Natural killer cell (primary cell): ENCODE results near the gene DIP2C. TPM values are rescaled to one million over a fixed set of nuclear protein-coding genes. Genes with fewer than 3 reads are reported as not detected.
A peak's percentile ranks its signal among the peaks of the same experiment; 100 is the strongest.
"Not testable (repeated sequence)": the region's sequence is repeated elsewhere in the genome, so short reads cannot be mapped to it uniquely, and the experiment has no call there.

Experiments used
- ATAC-seq, 3 donors: fragments of 150-1000 bp in 2 of 3; fragments of 200-7000 bp in 1 of 3; cut with Tn5 transposase; 1 replicate in 1 of 3; 2 replicates in 2 of 3; pipeline ENCODE4 v1.10.0; 2021; ENCODE audit warnings: mild to moderate bottlenecking in 2 of 3, moderate library complexity in 2 of 3
- DNase-seq, 2 donors: peaks; one replicate each; pipeline versions ENCODE4 v3.0.0 to v3.0.0-alpha.2; 2013 to 2021; ENCODE audit warnings: mixed read lengths in 1 of 2
- H3K27ac ChIP-seq: one replicate; pipeline ENCODE4 v1.5.1; 2013; ENCODE audit warnings: mild to moderate bottlenecking, low read length
- H3K27me3 ChIP-seq: one replicate; pipeline ENCODE4 v1.6.1; 2013; ENCODE audit warnings: low read length; ENCODE audit not compliant: control insufficient read depth, insufficient read depth
- H3K36me3 ChIP-seq: one replicate; pipeline ENCODE4 v1.6.1; 2013; ENCODE audit warnings: low read length; ENCODE audit not compliant: control insufficient read depth, insufficient read depth
- H3K4me1 ChIP-seq: one replicate; pipeline ENCODE4 v1.6.1; 2013; ENCODE audit warnings: low read length; ENCODE audit not compliant: control insufficient read depth, insufficient read depth
- H3K4me3 ChIP-seq: one replicate; pipeline ENCODE4 v1.5.1; 2013; ENCODE audit warnings: low read length
- H3K9me3 ChIP-seq: one replicate; pipeline ENCODE4 v1.6.1; 2013; ENCODE audit warnings: low read length; ENCODE audit not compliant: control insufficient read depth, insufficient read depth
- H3K27ac Mint-ChIP-seq, 2 donors: one replicate each; pipeline ENCODE4 v1.8.0; 2022; ENCODE audit warnings: mild to moderate bottlenecking in 2 of 2, mixed read lengths in 2 of 2, moderate library complexity in 1 of 2
- H3K27me3 Mint-ChIP-seq, 2 donors: one replicate each; pipeline ENCODE4 v1.8.0; 2022; ENCODE audit warnings: low read depth in 2 of 2, mixed read lengths in 2 of 2
- H3K36me3 Mint-ChIP-seq: one replicate; pipeline ENCODE4 v1.8.0; 2022; ENCODE audit warnings: mixed read lengths
- H3K4me1 Mint-ChIP-seq, 2 donors: one replicate each; pipeline ENCODE4 v1.8.0; 2022; ENCODE audit warnings: mixed read lengths in 2 of 2
- H3K4me3 Mint-ChIP-seq: one replicate; pipeline ENCODE4 v1.8.0; 2022; ENCODE audit warnings: mild to moderate bottlenecking, moderate library complexity, mixed read lengths
- H3K9me3 Mint-ChIP-seq, 2 donors: one replicate each; pipeline ENCODE4 v1.8.0; 2022; ENCODE audit warnings: mixed read lengths in 2 of 2
- CTCF ChIP-seq: fragments of 200-600 bp; IDR thresholded peaks from one replicate; pipeline ENCODE4 v1.8.0; 2022; ENCODE audit warnings: antibody characterized with exemption
- WGBS: methylation state at CpG from one replicate; pipeline ENCODE4 v1.1.7; 2013; ENCODE audit warnings: missing lambda C conversion rate; ENCODE audit not compliant: insufficient coverage; 5-methylcytosine and 5-hydroxymethylcytosine counted together
- intact Hi-C: fragments of 100-400 bp; cut with micrococcal nuclease; formaldehyde crosslinking; loops from one replicate; pipeline ENCODE4 v1.14.2; 2022
- total RNA-seq, 4 donors: library from RNA; stranded (reverse); fragments of 120-200 nt in 1 of 4; gene quantifications; one replicate each; pipeline versions ENCODE4 v1.2.3 to v1.2.4, GENCODE V29; 2013 to 2022

DIP2C gene
- total RNA-seq, 3 donors from 2014 or later (not counting 1 experiment from before 2014, with no cell fraction given) = 1.5 to 5.8 (median 3.8) TPM

GRCh38 chr10:451021-451471 is 238.4 kb downstream of the DIP2C start:
- H3K27ac ChIP-seq = no peak overlapping the region
- Mint-ChIP-seq H3K4me3 (peak overlapping the region; percentile 74), H3K27ac (peak overlapping the region; percentile 13 to 19), H3K4me1 (peaks cover 19 to 23% of the 10 kb centered on the region in 2 donors), H3K36me3 (no peaks in the 10 kb centered on the region), H3K9me3 (peaks cover 0 to 6% of the 10 kb centered on the region in 2 donors), H3K27me3 (peaks cover 0 to 5% of the 10 kb centered on the region in 2 donors)
- no peak for TF ChIP-seq CTCF
- intact Hi-C loops = no loop called here
- DNase-seq (peak in 1 of 2 donors; percentile 82), ATAC-seq (peak; percentile 59 to 90 (median 83))
- H3K36me3 ChIP-seq = no peaks in the 10 kb centered on the region
- no peak overlapping the region for H3K4me3 ChIP-seq
- H3K9me3 ChIP-seq = no peaks in the 10 kb centered on the region
- no peaks in the 10 kb centered on the region for H3K27me3 ChIP-seq
- WGBS = 17% methylated on average over 11 of the region's 11 CpGs
- peaks cover 13% of the 10 kb centered on the region for H3K4me1 ChIP-seq

- H3K27ac Mint-ChIP-seq = no peak overlapping the region
These were observed 239.0 kb downstream of the DIP2C start for GRCh38 chr10:450463-450862.

GRCh38 chr10:449331-449730 is 240.1 kb downstream of the DIP2C start:
- H3K4me1 ChIP-seq = peaks cover 13% of the 10 kb centered on the region
- H3K4me1 Mint-ChIP-seq = peaks cover 19 to 23% of the 10 kb centered on the region in 2 donors
- WGBS = 95% methylated on average over 2 of the region's 6 CpGs
- H3K27me3 Mint-ChIP-seq, H3K4me3 ChIP-seq, intact Hi-C loops, H3K36me3 ChIP-seq, H3K27ac ChIP-seq, H3K9me3 Mint-ChIP-seq, H3K27ac Mint-ChIP-seq, DNase-seq, H3K27me3 ChIP-seq, ATAC-seq, H3K9me3 ChIP-seq, H3K36me3 Mint-ChIP-seq, H3K4me3 Mint-ChIP-seq: not testable (repeated sequence)

More at GRCh38 chr10:450463-450862, 239.0 kb downstream of the DIP2C start:
- Mint-ChIP-seq H3K4me1 (peaks cover 19 to 23% of the 10 kb centered on the region in 2 donors), H3K9me3 (peaks cover 0 to 6% of the 10 kb centered on the region in 2 donors), H3K4me3 (peak overlapping the region; percentile 36), H3K27me3 (peaks cover 0 to 5% of the 10 kb centered on the region in 2 donors), H3K36me3 (no peaks in the 10 kb centered on the region)
- intact Hi-C loops = no loop called here
- H3K27me3 ChIP-seq = no peaks in the 10 kb centered on the region
- WGBS = 47% methylated on average over 3 of the region's 3 CpGs
- no peak overlapping the region for H3K4me3 ChIP-seq
- no peaks in the 10 kb centered on the region for H3K36me3 ChIP-seq
- ATAC-seq (no peak), DNase-seq (no peak)
- TF ChIP-seq CTCF = no peak
- H3K9me3 ChIP-seq = no peaks in the 10 kb centered on the region
- peaks cover 13% of the 10 kb centered on the region for H3K4me1 ChIP-seq
- no peak overlapping the region for H3K27ac ChIP-seq

- no peak for TF ChIP-seq CTCF
- H3K9me3 Mint-ChIP-seq = no peaks in the 10 kb centered on the region
- no peak overlapping the region for H3K4me3 ChIP-seq
- ATAC-seq (no peak), DNase-seq (no peak)
- 95% methylated on average over 2 of the region's 2 CpGs for WGBS
- H3K27me3 ChIP-seq = no peaks in the 10 kb centered on the region
- no peaks in the 10 kb centered on the region for H3K36me3 Mint-ChIP-seq
- H3K9me3 ChIP-seq = no peaks in the 10 kb centered on the region
- H3K27ac ChIP-seq = no peak overlapping the region
- H3K4me3 Mint-ChIP-seq = no peak overlapping the region
- H3K27me3 Mint-ChIP-seq = peaks cover 8 to 12% of the 10 kb centered on the region in 2 donors
- H3K4me1 Mint-ChIP-seq = no peaks in the 10 kb centered on the region
- intact Hi-C loops = no loop called here
- no peaks in the 10 kb centered on the region for H3K36me3 ChIP-seq
- H3K27ac Mint-ChIP-seq = no peak overlapping the region
- H3K4me1 ChIP-seq = no peaks in the 10 kb centered on the region
These were observed 246.0 kb downstream of the DIP2C start for GRCh38 chr10:443459-443858.
